Prostate gland (tissue), 2 donors: ENCODE results near the gene KCNV2. TPM values are rescaled to one million over a fixed set of nuclear protein-coding genes. Genes with fewer than 3 reads are reported as not detected.
A peak's percentile ranks its signal among the peaks of the same experiment; 100 is the strongest.

Experiments used
- DNase-seq: peaks from one replicate; pipeline ENCODE4 v3.0.0-alpha.2; 2019; ENCODE audit warnings: low spot score
- H3K27ac ChIP-seq, 2 donors: fragments of 200-600 bp; sonication (generic); 2 replicates each; pipeline ENCODE4 v1.5.1; 2017 to 2019
- H3K27me3 ChIP-seq: fragments of 200-600 bp; sonication (generic); replicated peaks from 2 replicates; pipeline ENCODE4 v1.5.1; 2019; ENCODE audit not compliant: insufficient read depth
- H3K36me3 ChIP-seq, 2 donors: fragments of 200-600 bp; sonication (generic); 1 replicate in 1 of 2; 2 replicates in 1 of 2; pipeline versions ENCODE4 v1.5.1 to v1.8.1; 2017 to 2019
- H3K4me1 ChIP-seq: fragments of 200-600 bp; sonication (generic); replicated peaks from 2 replicates; pipeline ENCODE4 v1.5.1; 2019
- H3K4me3 ChIP-seq, 2 donors: fragments of 200-600 bp; sonication (generic); 2 replicates each; pipeline ENCODE4 v1.5.1; 2017 to 2019
- H3K9me3 ChIP-seq: fragments of 200-600 bp; sonication (generic); 2 replicates; pipeline ENCODE4 v1.5.1; 2017
- CTCF ChIP-seq, 4 experiments: fragments of 200-600 bp in 2 of 4; fragments of 450-650 bp in 2 of 4; sonication (generic) in 2 of 4; IDR thresholded peaks; 1 replicate in 3 of 4; 2 replicates in 1 of 4; pipeline ENCODE4 v1.5.1; 2016 to 2019; ENCODE audit warnings: antibody characterized with exemption in 4 of 4, mild to moderate bottlenecking in 2 of 4, moderate library complexity in 2 of 4
- POLR2A ChIP-seq: fragments of 450-650 bp; IDR thresholded peaks from one replicate; pipeline ENCODE4 v1.6.1; 2016; ENCODE audit warnings: antibody characterized with exemption, mild to moderate bottlenecking
- POLR2AphosphoS5 ChIP-seq: sonication (generic); formaldehyde crosslinking; IDR thresholded peaks from one replicate; pipeline ENCODE4 v1.6.1; 2017; ENCODE audit warnings: antibody characterized with exemption
- WGBS: methylation state at CpG from one replicate; pipeline ENCODE4 v1.1.5; 2018; 5-methylcytosine and 5-hydroxymethylcytosine counted together
- intact Hi-C: fragments of 100-400 bp; cut with DNase I; formaldehyde crosslinking; loops from one replicate; pipeline ENCODE4 v1.14.2; 2022
- total RNA-seq, 2 donors: library from RNA; depleted of rRNA; stranded (reverse); fragments of >200 nt; gene quantifications; one replicate each; pipeline ENCODE4 v1.1.0, GENCODE V29; 2016

The KCNV2 gene
- total RNA-seq, 2 donors from 2014 or later, result 1.4 TPM; not detected in 1

GRCh38 chr9:2677915-2678889 lies 39.1 kb upstream of the KCNV2 start:
- intact Hi-C loops, result no loop called here
- WGBS, result 41% methylated on average over 5 of the region's 5 CpGs
- TF ChIP-seq POLR2AphosphoS5 (peak; percentile 80), POLR2A (no peak)
- no peaks in the 10 kb centered on the region for H3K36me3 ChIP-seq
- H3K9me3 ChIP-seq, result no peaks in the 10 kb centered on the region
- H3K27ac ChIP-seq, result peak overlapping the region; percentile 65 to 74
- H3K4me1 ChIP-seq, result peaks cover 5% of the 10 kb centered on the region
- peak; percentile 67 for DNase-seq
- H3K27me3 ChIP-seq, result no peaks in the 10 kb centered on the region
- no peak overlapping the region for H3K4me3 ChIP-seq

GRCh38 chr9:2679011-2679410 lies 38.3 kb upstream of the KCNV2 start:
- intact Hi-C loops, result no loop called here
- WGBS, result 84% methylated on average over 2 of the region's 2 CpGs
- no peaks in the 10 kb centered on the region for H3K27me3 ChIP-seq
- H3K4me3 ChIP-seq, result no peak overlapping the region
- peaks cover 5% of the 10 kb centered on the region for H3K4me1 ChIP-seq
- TF ChIP-seq CTCF (IDR thresholded peaks at IDR 0.05), result no peak
- no peak for TF ChIP-seq POLR2AphosphoS5
- TF ChIP-seq POLR2A, result no peak
- no peaks in the 10 kb centered on the region for H3K36me3 ChIP-seq
- H3K27ac ChIP-seq, result peak overlapping the region; percentile 65 to 74
- no peak for DNase-seq
- no peaks in the 10 kb centered on the region for H3K9me3 ChIP-seq

- TF ChIP-seq POLR2AphosphoS5 (no peak), CTCF (IDR thresholded peaks at IDR 0.05) (no peak), POLR2A (no peak)
- H3K9me3 ChIP-seq, result no peaks in the 10 kb centered on the region
- H3K4me1 ChIP-seq, result peaks cover 5% of the 10 kb centered on the region
- H3K4me3 ChIP-seq, result no peak overlapping the region
- H3K27ac ChIP-seq, result no peak overlapping the region
- WGBS, result 49% methylated on average over 1 of the region's 1 CpG
- H3K36me3 ChIP-seq, result no peaks in the 10 kb centered on the region
- no peaks in the 10 kb centered on the region for H3K27me3 ChIP-seq
- intact Hi-C loops, result no loop called here
- DNase-seq, result no peak
These were observed 35.3 kb upstream of the KCNV2 start for GRCh38 chr9:2681981-2682380.

- no peaks in the 10 kb centered on the region for H3K9me3 ChIP-seq
- intact Hi-C loops, result no loop called here
- no peak for DNase-seq
- H3K27ac ChIP-seq, result no peak overlapping the region
- WGBS, result 92% methylated on average over 4 of the region's 4 CpGs
- H3K27me3 ChIP-seq, result no peaks in the 10 kb centered on the region
- no peak overlapping the region for H3K4me3 ChIP-seq
- TF ChIP-seq POLR2A (no peak), CTCF (IDR thresholded peaks at IDR 0.05) (no peak), POLR2AphosphoS5 (no peak)
- no peaks in the 10 kb centered on the region for H3K36me3 ChIP-seq
- H3K4me1 ChIP-seq, result no peaks in the 10 kb centered on the region
These were observed 30.4 kb upstream of the KCNV2 start for GRCh38 chr9:2686911-2687310.

GRCh38 chr9:2688636-2689035 lies 28.7 kb upstream of the KCNV2 start:
- no peaks in the 10 kb centered on the region for H3K36me3 ChIP-seq
- no peak overlapping the region for H3K4me3 ChIP-seq
- intact Hi-C loops, result no loop called here
- H3K9me3 ChIP-seq, result no peaks in the 10 kb centered on the region
- H3K27ac ChIP-seq, result no peak overlapping the region
- WGBS, result 88% methylated on average over 3 of the region's 3 CpGs
- H3K27me3 ChIP-seq, result no peaks in the 10 kb centered on the region
- DNase-seq, result no peak
- TF ChIP-seq CTCF (IDR thresholded peaks at IDR 0.05) (no peak), POLR2A (no peak), POLR2AphosphoS5 (no peak)
- H3K4me1 ChIP-seq, result no peaks in the 10 kb centered on the region
